Measurements from ENCODE around the gene CHCT1.
A peak's percentile ranks its signal among the peaks of the same experiment; 100 is the strongest.
"Not testable (repeated sequence)": the region's sequence is repeated elsewhere in the genome, so short reads cannot be mapped to it uniquely, and the experiment has no call there.

CHCT1 gene

DNA sequence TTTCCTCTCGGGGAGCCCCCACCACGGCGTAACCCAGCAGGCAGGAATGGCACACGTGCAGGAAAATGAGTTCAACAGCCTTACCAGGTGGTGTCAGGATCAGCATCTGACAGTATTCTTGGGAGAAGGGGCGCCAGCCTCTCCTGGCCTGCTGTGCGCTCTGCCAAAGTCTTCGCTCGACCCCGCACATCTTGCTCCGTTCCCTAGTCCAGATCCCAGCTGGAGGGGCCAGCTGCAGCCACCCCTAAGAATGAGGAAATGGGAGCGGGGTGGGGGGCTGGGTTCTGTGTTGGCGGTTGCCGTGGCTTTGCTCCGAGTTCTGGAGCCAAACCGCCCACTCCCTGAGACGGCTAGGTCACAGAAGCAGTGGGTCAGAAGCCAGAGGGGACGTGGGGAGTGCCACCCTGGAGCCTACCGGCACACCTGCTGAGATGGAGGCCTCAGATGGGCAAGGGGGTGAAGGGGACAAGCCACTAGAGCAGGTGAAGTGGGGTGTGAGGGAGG, at the start of gene CHCT1:
CHCT1 (plus strand) TSS at position 328 of the 504 bp plus-strand sequence; CDS start at position 432, 104 bp downstream.
- DNase-seq = no peak

DNA sequence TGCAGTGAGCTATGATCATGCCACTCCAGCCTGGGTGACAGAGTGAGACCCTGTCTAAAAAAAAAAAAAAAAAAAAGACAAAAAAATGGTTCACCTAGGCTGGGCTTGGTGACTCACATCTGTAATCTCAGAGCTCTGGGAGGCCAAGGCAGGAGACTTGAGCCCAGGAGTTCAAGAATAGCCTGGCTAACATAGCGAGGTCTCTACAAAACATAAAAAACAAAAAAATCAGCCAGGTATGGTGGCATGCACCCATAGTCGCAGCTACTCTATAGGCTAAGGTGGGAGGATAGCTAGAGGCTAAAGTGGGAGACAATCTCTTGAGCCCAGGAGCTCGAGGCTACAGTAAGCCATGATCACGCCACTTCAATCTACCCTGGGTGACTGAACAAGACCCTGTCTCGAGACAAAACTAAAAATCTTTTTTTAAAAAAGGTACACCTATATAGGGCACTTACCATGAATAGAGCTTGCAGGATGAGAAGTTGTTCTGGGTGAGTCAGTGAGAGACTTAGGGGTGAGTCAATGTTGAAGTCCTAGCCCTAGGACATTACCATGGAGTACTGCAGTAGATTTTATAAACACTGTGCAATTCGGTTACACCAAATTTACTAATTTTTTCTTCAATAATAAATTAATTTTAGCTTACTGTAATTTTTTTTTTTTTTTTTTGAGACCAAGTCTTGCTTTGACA, 49.4 kb upstream of the CHCT1 start:
- DNase-seq = peak; percentile 40

DNA sequence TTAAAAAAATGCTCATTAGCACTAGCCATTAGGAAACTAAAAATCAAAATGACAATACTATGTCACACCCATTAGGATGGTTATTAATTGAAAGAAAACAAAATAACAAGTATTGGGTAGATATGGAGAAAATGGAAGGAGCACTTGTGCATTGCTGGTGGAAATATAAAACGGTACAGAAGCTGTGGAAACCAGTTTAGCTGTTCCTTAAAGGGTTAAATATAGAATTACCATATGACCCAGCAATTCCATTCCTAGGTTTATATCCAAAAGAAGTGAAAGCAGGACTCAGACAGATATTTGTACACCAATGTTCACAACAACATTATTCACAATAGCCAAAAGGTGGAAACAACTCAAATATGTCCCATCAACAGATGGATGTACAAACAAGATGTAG, 44.1 kb upstream of the CHCT1 start:
- DNase-seq = not testable (repeated sequence)

DNA sequence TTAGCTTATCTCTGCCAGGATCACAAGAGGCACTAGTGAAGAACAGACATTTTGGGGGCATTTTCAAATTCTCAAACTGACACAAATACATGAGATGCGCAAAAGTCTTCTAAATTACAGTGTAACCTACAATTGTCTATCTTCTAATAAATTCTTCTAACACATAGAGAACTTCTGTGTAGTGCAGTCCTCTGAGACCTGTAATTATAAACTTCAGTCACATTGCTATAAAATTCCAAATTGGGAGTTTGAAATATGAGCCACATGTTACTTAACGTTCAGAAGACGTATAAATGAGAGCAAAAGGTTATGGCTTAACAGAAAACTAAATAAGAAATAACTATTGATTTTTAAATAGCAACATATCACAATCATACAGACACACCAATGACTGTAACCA, 42.8 kb upstream of the CHCT1 start:
- DNase-seq = not testable (repeated sequence)

DNA sequence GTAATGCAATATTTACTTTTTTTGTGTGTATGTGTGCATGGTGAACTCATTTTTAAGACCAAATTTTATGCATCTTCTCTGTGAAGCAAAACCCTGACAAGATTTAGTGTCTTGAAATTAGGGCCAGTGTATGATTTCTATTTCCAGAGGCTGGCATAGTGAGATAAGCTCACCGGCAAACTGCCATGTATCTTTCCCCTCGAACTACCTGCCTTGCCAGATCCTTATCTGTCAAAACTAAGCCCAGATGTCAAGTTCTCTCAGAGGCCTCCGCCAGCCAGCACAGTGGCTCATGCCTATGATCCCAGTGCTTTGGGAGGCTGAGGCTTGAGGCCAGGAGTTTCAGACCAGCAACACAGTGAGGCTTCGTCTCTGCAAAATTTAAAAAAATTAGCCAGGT, 40.3 kb upstream of the CHCT1 start:
- no peak for DNase-seq

DNA sequence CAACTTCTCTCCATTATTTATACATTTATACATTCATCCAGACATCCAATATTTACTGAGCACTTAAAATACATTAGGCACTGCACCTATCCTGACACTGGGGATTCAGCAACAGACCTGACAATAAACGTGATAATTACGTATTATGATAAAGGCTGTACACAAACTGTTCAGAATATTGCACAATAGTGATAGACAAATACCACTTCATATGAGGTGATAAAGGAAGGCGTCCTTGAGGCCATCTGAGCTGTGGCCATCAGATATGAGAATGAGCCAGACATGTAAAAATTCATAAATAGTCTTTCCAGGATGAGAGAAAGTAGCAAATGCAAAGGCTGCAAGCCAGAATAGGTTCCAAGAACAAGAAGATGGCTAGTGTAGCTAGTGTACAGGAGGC, 38.9 kb upstream of the CHCT1 start:
- no peak for DNase-seq

DNA sequence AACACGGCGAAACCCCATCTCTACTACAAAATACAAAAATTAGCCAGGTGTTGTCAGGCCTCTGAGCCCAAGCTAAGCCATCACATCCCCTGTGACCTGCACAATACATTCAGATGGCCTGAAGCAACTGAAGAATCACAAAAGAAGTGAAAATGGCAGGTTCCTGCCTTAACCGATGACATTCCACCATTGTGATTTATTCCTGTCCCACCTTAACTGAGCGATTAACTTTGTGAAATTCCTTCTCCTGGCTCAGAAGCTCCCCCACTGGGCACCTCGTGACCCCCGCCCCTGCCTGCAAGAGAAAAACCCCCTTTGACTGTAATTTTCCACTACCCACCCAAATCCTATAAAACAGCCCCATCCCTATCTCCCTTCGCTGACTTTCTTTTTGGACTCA, 37.4 kb upstream of the CHCT1 start:
- not testable (repeated sequence) for DNase-seq

DNA sequence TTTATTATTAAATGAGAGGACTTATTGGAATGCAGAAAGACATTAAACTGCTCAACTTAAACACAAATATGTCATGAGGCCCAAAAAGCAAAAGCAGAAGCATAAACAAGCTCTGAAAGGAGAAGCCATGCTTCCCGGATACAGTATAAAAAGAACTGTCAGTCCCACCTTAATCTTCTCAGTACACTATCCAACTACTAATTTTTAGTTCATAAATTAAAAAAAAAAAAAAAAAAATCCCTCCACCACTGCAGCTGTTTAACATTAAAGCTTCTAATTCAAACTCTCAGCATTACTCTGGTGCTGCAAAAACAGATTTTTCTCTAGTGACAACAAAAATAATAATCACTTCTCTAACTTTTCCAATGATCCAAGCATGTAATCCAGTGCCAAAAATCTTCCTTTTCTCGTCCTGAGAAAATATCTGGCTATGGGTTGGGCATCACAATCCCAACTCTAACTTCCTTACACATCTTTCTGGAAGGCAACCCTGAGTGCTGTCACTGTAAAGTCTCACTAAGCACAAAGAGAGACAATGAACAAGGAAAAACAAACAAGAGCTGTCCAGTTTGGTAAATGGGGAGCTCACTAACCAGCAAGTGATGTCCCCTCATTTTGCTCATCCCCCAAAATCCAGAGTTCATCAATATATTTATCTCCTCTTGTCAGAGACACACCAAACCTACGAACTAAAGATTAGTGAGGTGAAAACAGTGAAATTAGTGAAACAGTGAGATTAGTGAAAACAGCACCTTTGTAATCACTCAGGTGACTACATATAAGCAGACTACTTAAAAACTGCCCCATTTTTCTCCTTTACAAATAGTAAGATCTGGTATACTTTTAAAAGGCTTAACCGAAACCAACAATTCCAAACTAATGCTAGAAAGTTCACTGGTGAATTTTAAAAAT, 35.9 kb upstream of the CHCT1 start:
- DNase-seq = no peak

DNA sequence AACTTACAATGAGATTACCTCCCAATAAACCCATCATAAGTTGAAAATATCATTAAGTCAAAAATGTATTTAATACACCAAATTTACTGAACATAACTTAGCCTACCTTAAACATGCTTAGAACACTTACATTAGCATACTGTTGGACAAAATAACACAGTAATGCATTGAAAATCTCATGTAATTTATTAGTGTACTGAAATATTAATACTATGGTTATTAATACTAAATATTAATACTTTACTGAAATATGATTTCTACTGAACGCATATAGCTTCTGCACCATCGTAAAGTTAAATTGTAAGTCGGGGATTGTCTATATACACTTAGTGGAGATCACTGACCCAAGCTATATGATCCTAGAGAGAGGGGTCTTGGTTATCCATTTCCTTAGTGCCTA, 34.6 kb upstream of the CHCT1 start:
- no peak for DNase-seq

DNA sequence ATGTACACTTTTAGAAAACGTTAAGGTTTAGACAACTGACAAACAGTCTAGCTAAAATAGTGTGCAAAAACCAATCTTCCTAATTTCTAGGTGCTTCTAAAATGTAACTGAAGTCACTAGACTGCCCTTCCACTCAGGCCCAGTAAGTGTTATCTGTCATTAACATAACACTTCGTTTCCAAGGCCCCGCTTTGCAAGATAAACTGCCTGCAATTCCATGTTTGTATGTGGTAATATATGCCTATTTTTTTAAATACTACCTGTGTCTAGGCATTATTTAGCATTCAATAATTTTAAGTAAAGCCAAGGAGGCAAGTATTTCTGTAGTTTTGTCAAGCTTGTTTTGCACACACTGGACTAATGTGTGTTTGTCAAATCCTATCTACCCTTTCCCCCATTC, 33.5 kb upstream of the CHCT1 start:
- DNase-seq = no peak

DNA sequence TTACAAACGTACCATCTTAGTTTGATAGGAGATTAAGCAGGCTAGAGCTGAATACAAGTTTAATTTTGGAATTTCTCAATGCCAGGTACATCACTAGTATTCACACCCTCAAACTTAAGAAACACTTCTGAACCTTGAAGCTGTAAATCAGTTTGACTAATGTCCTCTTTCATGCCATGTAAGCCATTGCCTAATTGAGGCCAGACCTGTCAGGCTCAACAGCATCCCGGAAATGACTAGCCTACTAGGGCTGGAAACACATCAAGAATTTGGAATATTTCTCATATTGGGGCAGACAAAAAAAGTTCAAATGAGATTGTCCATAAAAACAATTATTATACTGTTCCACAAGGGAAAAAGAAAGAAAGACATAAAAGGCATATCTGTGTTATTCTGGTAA, 32.1 kb upstream of the CHCT1 start:
- DNase-seq = no peak

DNA sequence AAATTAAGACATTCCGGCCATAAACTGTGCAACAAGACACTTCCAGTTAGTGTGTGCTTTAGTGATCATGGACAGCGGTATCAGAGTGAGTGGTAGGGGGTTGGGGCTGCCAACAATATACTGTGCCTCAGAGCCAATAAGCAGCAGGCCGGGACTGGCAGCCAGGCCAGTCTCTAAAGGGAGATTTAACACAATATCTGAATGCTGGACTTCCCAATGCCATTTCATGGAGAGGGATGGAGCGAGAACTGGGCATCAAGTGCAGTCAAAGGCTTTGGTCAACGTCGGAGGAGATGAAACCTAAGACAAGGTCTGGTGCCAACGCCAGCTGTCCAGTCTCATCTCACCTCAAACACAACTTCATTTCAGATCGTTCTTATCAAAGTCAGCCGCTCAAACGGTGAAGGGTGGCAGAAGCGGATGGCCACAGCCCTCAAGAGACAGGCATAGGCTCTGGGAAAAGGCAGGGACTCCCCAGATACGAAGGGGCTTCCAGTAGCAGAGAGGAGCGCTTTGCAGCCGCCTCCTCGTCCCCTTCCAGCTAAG, 31.3 kb upstream of the CHCT1 start:
- DNase-seq = no peak

DNA sequence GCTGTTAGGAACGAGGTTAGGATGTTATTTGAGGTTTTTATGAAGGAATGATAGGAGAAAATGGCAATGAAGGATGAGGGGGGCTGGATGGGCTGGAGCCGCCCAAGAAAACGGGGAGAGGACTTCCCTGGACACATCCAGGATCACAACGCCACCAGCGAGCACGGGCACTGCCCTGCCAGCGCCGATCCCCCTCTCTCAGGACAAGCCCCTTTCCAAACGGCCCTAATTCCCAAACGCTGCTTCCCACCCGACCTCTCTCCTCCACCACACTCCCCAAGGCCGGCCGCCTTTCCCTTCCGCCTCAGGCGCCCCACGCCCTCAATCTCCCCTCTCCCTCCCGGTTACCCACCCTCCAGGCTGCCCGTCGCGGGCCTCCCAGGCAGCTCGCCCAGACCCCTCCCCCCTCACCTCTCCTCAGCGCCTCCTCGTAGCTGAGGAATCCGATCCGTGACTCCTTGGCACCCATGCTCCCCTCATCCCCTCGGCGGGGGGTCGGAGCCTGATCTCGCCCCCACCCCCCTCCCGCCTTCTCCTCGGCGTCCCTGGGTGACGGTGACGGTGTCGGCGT, 30.7 kb upstream of the CHCT1 start:
- no peak for DNase-seq

DNA sequence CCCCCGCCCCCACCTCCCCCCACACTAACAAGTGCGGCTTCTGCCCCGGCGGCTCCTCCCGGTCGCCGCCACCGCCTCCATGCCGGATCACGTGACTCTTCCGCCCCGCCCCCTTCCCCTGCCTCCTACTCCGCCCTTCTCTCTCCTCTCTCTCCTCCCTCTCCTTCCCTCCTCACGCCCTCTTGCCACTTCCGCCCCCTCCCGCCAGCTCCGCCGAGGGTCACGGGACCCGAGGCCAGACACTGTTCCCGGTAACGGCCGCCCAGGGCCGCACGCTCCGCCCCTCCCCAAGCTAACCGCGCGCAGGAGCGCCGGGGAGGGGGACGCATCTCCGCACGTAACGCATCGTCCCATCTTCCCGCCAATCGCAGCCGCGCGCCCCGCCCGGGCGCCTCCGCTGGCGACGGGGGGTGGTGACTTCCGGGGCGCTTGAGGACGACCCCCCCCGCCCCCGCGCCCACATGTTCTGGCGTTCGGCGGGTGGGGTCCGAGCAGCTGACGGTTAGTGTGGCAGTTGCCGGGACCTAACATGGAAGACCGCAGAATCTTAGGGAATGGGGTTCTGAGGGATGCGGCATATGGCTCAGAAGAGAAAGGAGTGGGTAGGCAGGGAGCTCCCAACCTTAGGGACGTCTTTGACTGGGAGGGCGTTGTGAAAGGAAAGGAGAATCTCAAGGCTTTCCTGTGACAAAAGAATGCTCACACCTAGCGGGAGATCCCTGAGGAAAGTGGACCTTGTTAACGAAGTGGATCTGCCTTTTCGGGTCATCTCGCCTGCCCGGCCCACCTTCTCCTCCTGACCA, 30.0 kb upstream of the CHCT1 start, which contains the start of gene USP32:
USP32 (minus strand) TSS at position 92 of the 803 bp plus-strand sequence. CDS start 194 bp downstream, outside the sequence.
- peak; percentile 90 for DNase-seq

DNA sequence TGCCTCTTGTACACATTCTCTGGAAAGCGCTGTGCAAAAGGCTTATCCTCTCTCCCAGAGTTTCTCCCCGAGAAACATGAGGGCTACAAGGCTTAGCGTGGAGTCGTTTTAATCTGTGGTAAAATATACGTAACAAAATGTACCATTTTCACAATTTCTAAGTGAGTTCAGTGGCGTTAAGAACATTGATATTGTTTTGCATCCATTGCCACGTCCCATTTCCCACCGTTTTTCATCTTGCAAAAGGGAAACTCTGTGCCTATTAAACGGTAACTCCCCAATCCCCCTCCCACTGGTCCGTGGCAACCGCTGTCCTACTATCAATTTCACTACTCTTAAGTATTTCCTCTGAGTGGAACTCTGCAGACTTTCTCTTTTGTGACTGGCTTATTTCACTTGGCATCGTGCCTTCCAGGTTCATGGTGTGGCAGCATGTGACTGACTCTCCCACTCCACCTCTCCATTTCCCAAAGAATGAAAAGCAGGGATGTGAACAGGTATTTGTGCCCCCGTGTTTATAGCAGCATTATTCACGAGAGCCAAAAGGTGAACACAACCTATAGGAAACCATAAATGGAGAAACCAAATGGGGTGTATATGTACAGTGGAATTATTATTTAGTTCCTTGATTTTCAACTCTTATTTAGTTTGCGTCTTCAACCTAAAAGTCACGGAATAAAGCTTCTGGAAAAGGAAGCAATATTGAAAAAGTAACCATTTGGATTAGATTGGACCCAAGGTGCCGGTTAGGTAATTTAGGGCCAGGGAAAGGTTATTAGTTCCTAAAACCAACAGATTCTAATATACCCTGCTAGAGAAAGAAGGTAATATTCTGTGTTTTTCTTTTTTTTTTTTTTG, 29.2 kb upstream of the CHCT1 start:
- DNase-seq = peak; percentile 15

DNA sequence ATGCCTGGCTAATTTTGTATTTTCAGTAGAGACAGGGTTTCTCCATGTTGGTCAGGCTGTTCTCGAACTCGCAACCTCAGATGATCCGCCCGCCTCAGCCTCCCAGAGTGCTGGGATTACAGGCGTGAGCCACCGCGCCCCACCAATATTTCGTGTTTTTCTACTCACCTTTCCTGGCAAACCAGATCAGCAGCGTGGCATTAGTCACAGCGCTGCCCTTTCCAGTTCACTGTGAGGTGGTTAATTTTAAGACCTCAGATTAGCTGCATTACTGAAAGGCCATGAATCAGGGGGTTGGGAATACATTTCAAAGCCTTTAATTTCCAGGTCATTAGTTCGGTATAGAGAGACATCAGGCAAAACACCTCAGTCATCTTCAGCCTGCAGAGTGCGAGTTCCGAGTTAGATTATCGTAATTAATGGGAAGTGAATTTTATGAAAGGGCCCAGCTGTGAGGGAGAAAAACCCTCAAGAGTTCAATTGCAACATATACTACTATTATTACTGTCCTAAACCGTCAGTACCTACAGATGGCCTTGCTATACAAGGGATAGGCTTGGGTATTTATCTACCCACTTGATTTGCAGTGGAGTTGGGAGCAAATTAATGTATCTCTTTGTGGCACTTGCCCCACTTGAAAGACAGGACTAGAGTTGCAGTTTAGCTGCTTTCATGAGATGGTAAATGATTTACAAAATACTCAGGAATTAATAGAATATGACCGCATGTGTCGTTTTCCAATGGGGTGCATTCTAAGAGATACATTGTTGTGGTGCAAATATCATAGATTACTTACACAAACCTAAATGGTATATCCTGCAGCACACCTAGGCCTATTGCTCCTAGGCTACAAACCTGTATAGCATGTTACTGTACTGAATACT, 28.2 kb upstream of the CHCT1 start:
- no peak for DNase-seq

DNA sequence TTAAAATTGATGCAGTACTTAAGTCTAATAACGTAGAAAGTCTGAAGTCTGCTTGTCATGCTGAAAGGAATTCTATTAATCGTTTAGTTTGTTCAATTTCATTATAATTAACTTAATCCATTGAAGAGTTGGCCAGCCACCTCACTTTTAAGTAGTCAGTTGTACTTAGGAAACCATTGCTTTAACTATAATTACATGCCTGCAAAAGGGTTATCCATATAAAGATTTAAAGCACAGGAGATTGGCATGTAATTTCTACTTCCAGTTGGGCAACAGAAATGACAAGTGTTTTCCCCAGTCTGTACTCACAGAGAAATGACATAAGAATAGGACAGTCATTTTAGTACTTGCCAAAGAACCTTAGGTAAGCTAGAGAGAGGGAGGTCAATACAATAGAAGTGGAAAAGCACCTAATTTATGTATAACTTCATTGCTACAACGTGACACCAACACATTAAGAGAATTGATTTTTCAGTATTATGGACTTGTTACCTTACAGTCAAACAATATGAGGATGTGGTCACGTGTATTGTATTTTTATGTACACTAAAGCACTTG, 26.7 kb upstream of the CHCT1 start:
- DNase-seq = no peak

DNA sequence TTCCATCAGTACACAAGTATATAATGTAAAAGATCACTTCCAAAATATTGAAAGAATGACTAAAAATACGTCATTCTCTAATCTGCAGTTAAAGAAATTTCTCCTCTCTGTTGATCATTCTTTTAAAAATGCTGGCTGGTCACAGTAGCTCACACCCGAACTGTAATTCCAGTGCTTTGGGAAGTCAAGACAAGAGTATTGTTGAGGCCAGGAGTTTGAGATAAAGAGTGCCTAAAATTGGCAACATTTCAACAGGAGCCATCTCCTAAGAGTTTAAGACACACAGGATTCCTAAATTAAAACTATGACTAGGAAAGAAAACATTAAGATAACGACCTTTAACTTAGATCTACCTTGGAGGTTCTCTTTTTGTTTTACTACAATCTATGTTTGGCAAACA, 25.9 kb upstream of the CHCT1 start:
- no peak for DNase-seq

DNA sequence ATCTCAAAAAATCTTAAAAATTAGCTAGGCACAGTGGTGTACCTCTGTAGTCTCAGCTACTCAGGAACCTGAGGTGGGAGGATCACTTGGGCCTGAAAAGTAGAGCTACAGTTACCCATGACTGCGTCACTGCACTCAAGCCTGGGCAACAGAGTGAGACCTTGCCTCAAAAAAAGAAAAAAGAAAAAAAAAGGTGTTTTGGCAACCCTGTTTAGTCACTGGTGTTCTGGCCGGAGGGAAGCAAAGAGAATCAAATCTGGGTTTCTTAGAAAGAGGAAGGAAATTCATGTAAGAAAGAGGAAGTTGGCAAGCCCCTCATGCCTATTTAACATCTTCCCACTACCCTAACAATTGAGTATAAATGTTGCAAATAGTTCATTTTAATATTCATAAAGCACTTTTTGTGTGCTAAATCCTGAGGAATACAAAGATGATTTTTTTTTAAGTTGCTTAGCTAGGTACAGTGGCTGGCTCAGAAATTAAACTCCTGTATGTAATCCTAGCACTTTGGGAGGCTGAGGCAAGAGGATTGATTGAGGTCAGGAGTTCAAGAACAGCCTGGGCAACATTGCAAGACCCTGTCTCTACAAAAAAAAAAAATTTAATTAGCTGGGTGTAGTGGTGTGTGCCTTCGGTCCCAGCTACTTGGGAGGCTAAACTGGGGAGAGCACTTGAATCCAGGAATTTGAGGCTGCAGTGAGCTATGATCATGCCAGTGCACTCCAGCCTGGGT, 23.9 kb upstream of the CHCT1 start:
- no peak for DNase-seq

Data from amniotic stem cell (primary cell).